ENCODE data around the gene ABCD2. TPM values are rescaled to one million over a fixed set of nuclear protein-coding genes. Genes with fewer than 3 reads are reported as not detected.

ABCD2 gene
- total RNA-seq, 1 donor from 2014 or later = not detected

DNA sequence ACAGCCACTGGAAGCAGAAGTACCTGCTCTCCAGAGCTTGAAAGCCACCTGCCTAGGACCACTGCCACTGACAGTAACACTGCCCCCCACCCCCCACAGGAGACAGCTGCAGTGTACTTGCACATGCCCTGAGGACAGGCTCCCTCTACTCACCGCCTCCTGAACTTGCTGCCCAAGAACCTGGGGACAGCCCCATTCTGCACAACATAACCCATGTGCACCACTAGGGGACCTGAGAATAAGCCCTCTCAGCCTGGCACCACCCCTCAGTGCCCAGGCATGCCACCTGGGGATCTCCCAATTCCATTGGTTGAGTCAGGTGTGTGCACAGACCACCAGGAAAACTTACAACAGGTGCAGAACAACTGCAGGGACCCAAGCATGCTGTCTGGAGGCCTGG, 109.6 kb downstream of the ABCD2 start:
- no peak overlapping the region for H3K4me3 ChIP-seq (ENCODE audit: low read depth, low read length)
- TF ChIP-seq, protein P1, sequence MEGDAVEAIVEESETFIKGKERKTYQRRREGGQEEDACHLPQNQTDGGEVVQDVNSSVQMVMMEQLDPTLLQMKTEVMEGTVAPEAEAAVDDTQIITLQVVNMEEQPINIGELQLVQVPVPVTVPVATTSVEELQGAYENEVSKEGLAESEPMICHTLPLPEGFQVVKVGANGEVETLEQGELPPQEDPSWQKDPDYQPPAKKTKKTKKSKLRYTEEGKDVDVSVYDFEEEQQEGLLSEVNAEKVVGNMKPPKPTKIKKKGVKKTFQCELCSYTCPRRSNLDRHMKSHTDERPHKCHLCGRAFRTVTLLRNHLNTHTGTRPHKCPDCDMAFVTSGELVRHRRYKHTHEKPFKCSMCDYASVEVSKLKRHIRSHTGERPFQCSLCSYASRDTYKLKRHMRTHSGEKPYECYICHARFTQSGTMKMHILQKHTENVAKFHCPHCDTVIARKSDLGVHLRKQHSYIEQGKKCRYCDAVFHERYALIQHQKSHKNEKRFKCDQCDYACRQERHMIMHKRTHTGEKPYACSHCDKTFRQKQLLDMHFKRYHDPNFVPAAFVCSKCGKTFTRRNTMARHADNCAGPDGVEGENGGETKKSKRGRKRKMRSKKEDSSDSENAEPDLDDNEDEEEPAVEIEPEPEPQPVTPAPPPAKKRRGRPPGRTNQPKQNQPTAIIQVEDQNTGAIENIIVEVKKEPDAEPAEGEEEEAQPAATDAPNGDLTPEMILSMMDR (conservative IDR thresholded peaks at IDR 0.05; ENCODE audit: low read depth, low read length) = no peak
- DNase-seq (ENCODE audit: low read depth) = no peak

DNA sequence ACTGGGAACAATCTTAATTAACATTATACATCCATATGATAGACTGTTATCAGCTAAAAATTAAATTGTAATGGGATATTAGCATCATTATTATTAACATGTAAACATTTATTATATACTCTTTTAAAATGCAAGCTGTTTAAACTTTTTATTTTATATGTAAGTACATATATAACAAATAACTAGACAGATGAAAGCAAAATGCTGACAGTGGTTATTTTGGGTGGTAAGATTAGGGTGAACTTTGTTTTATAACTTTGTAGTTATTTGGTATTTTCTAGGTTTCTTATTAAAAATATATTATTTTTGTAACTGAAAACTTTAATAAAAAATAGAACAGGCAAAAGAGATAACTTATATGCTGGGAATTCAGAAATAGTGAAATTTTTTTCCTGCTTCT, 114.0 kb downstream of the ABCD2 start:
- TF ChIP-seq, protein P1 (conservative IDR thresholded peaks at IDR 0.05; ENCODE audit: low read depth, low read length) = no peak
- DNase-seq (ENCODE audit: low read depth) = no peak

DNA sequence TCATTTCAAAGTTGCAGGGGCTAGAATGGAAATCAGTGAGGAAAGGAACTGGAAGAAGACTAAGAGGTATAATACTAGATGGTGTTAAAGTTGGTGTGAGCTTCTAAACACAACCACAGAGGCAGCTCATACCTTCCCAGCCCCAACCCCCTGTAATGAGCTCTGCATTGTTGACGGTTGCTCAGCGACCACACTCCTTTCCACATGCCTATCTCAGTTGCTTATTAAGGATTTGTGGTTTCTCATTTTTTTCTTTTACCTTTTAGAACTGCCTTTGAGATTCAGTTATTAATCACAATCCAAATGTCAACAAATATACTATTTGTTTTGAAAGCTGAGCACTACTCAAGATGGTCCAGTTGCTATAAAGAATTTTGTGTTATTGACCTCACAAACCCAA, 114.6 kb downstream of the ABCD2 start:
- TF ChIP-seq, protein P1 (conservative IDR thresholded peaks at IDR 0.05; ENCODE audit: low read depth, low read length) = no peak
- no peak for DNase-seq (ENCODE audit: low read depth)
- no peak overlapping the region for H3K4me3 ChIP-seq (ENCODE audit: low read depth, low read length)

More for the DNA sequence above, 114.0 kb downstream of the ABCD2 start:
- no peak overlapping the region for H3K4me3 ChIP-seq (ENCODE audit: low read depth, low read length)

DNA sequence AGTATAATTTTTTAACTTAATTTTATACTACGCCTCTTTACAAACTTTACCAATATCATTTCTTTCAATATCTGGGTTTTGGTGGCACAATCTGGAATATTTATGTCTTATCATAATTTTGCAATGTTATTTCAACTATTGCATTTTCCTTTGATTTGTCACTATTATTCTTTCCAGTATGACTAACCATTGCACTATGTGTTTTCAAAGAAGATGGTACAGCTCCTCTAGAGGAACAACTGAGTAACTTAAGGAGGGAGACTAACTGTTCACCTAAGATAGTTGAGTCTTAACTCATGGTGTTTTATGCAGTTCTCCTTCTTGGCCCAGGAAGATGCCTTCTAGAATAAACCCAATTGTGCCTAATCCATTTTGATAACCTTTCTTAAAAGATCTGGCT, 116.2 kb downstream of the ABCD2 start:
- TF ChIP-seq, protein P1 (conservative IDR thresholded peaks at IDR 0.05; ENCODE audit: low read depth, low read length) = peak; percentile 45
- no peak overlapping the region for H3K4me3 ChIP-seq (ENCODE audit: low read depth, low read length)
- no peak for DNase-seq (ENCODE audit: low read depth)

DNA sequence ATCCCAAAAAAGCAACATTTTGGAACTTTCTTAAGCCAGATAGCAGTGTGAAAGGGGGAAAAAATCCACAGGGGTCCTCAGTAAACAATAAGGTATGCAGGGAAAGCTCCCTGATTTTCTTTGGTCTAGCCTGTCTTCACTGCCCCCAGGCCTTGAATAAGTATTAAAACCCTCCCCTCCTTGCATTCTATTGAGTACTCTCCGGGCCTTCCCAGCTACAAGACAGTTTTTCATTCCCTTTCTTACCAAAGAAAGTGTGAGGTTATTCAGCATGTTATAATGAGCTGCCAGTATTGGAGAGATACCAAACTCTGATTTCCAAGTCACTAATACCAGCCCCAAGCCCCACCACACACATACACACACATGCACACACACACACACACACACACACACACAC, 116.9 kb downstream of the ABCD2 start:
- DNase-seq (ENCODE audit: low read depth) = no peak
- TF ChIP-seq, protein P1 (conservative IDR thresholded peaks at IDR 0.05; ENCODE audit: low read depth, low read length) = no peak
- H3K4me3 ChIP-seq (ENCODE audit: low read depth, low read length) = no peak overlapping the region

Other genes starting within 250 kb of the ABCD2 start
- 14.5 and 20.5 TPM in 2 replicates for gene KIF21A, start 176.7 kb downstream of the ABCD2 start, total RNA-seq